Measurements from ENCODE around the gene BCL2L1.

- TF ChIP-seq POLR2A (IDR thresholded peaks at IDR 0.05) (no peak), CTCF (IDR thresholded peaks at IDR 0.05 in 8 of 11, conservative IDR thresholded peaks at IDR 0.05 in 3 of 11) (no peak)
Observed at GRCh38 chr20:31710423-31711108, 12.1 kb downstream of the BCL2L1 start.
